ENCODE results near the gene DIP2A. TPM values are rescaled to one million over a fixed set of nuclear protein-coding genes. Genes with fewer than 3 reads are reported as not detected.

The DIP2A gene
- total RNA-seq, 2 donors from 2014 or later, result 51.0 to 52.2 TPM

GRCh38 chr21:46424039-46424591, 34.6 kb upstream of the DIP2A start:
- Histone ChIP-seq H3K9me3 (ENCODE audit: control insufficient read depth, low read length) (no peaks in the 10 kb centered on the region), H3K27ac (ENCODE audit: low read depth, low read length) (peak overlapping the region; percentile 53), H3K36me3 (ENCODE audit: control insufficient read depth, insufficient read depth, low read length) (peaks cover 47% of the 10 kb centered on the region), H3K4me1 (ENCODE audit: control insufficient read depth, insufficient read depth, low read length) (no peaks in the 10 kb centered on the region), H3K9ac (ENCODE audit: extremely low read depth, low read length, poor library complexity, severe bottlenecking) (no peak overlapping the region), H3K4me3 (ENCODE audit: low read length) (no peak overlapping the region), H3K27me3 (ENCODE audit: control insufficient read depth, insufficient read depth, low read length, poor library complexity, severe bottlenecking) (no peaks in the 10 kb centered on the region)
- H3K36me3 Mint-ChIP-seq (ENCODE audit: low read depth), result peaks cover 37% of the 10 kb centered on the region
- no peak overlapping the region for H3K27ac Mint-ChIP-seq
- DNase-seq, result peak; percentile 63
- no peak overlapping the region for H3K4me3 Mint-ChIP-seq
- WGBS, 2 experiments (ENCODE audit: insufficient coverage in 1 of 2, insufficient read length in 1 of 2), result 91 to 94% methylated on average over 7 to 17 of the region's 17 CpGs
- no peaks in the 10 kb centered on the region for H3K4me1 Mint-ChIP-seq
- no peaks in the 10 kb centered on the region for H3K9me3 Mint-ChIP-seq
- TF ChIP-seq CTCF (conservative IDR thresholded peaks at IDR 0.05), result peak; percentile 52
- H3K27me3 Mint-ChIP-seq (ENCODE audit: insufficient read depth), result no peaks in the 10 kb centered on the region

GRCh38 chr21:46424621-46425020, 34.1 kb upstream of the DIP2A start:
- Histone ChIP-seq H3K27me3 (ENCODE audit: control insufficient read depth, insufficient read depth, low read length, poor library complexity, severe bottlenecking) (no peaks in the 10 kb centered on the region), H3K4me1 (ENCODE audit: control insufficient read depth, insufficient read depth, low read length) (no peaks in the 10 kb centered on the region), H3K36me3 (ENCODE audit: control insufficient read depth, insufficient read depth, low read length) (peaks cover 44% of the 10 kb centered on the region), H3K4me3 (ENCODE audit: low read length) (no peak overlapping the region), H3K9ac (ENCODE audit: extremely low read depth, low read length, poor library complexity, severe bottlenecking) (no peak overlapping the region), H3K9me3 (ENCODE audit: control insufficient read depth, low read length) (no peaks in the 10 kb centered on the region), H3K27ac (ENCODE audit: low read depth, low read length) (peak overlapping the region; percentile 53)
- Mint-ChIP-seq H3K27me3 (ENCODE audit: insufficient read depth) (no peaks in the 10 kb centered on the region), H3K4me1 (no peaks in the 10 kb centered on the region), H3K36me3 (ENCODE audit: low read depth) (peaks cover 35% of the 10 kb centered on the region), H3K4me3 (no peak overlapping the region), H3K9me3 (no peaks in the 10 kb centered on the region), H3K27ac (no peak overlapping the region)
- no peak for TF ChIP-seq CTCF (conservative IDR thresholded peaks at IDR 0.05)
- no peak for DNase-seq
- WGBS, 2 experiments (ENCODE audit: insufficient coverage in 1 of 2, insufficient read length in 1 of 2), result 91 to 98% methylated on average over 3 to 9 of the region's 14 CpGs

- 93 to 94% methylated on average over 12 to 19 of the region's 19 CpGs for WGBS, 2 experiments (ENCODE audit: insufficient coverage in 1 of 2, insufficient read length in 1 of 2)
- peaks cover 41% of the 10 kb centered on the region for H3K36me3 ChIP-seq (ENCODE audit: control insufficient read depth, insufficient read depth, low read length)
- no peak for DNase-seq
These were observed 33.6 kb upstream of the DIP2A start for GRCh38 chr21:46425041-46425440.

More at GRCh38 chr21:46425041-46425440, 33.6 kb upstream of the DIP2A start:
- Histone ChIP-seq H3K4me1 (ENCODE audit: control insufficient read depth, insufficient read depth, low read length) (no peaks in the 10 kb centered on the region), H3K27me3 (ENCODE audit: control insufficient read depth, insufficient read depth, low read length, poor library complexity, severe bottlenecking) (no peaks in the 10 kb centered on the region), H3K27ac (ENCODE audit: low read depth, low read length) (peak overlapping the region; percentile 55), H3K4me3 (ENCODE audit: low read length) (no peak overlapping the region), H3K9ac (ENCODE audit: extremely low read depth, low read length, poor library complexity, severe bottlenecking) (no peak overlapping the region), H3K9me3 (ENCODE audit: control insufficient read depth, low read length) (no peaks in the 10 kb centered on the region)
- Mint-ChIP-seq H3K27ac (peak overlapping the region; percentile 61), H3K4me1 (no peaks in the 10 kb centered on the region), H3K36me3 (ENCODE audit: low read depth) (peaks cover 37% of the 10 kb centered on the region), H3K9me3 (no peaks in the 10 kb centered on the region), H3K4me3 (no peak overlapping the region), H3K27me3 (ENCODE audit: insufficient read depth) (no peaks in the 10 kb centered on the region)
- no peak for TF ChIP-seq CTCF (conservative IDR thresholded peaks at IDR 0.05)

All from endodermal cell (in vitro differentiated cells).